Activated CD4-positive, CD25-positive, alpha-beta regulatory T cell treated with anti-CD3 and anti-CD28 coated beads, Interleukin-2, amount 50 U/mL, for 24 hours (primary cell): Measurements from ENCODE around the gene ABCA3.
A peak's percentile ranks its signal among the peaks of the same experiment; 100 is the strongest.

Experiments
- ATAC-seq, 2 donors: fragments of 150-1000 bp; cut with Tn5 transposase; one replicate each; pipeline ENCODE4 v1.10.0; 2021; ENCODE audit warnings: mild to moderate bottlenecking in 1 of 2, moderate library complexity in 1 of 2

ABCA3 gene

DNA sequence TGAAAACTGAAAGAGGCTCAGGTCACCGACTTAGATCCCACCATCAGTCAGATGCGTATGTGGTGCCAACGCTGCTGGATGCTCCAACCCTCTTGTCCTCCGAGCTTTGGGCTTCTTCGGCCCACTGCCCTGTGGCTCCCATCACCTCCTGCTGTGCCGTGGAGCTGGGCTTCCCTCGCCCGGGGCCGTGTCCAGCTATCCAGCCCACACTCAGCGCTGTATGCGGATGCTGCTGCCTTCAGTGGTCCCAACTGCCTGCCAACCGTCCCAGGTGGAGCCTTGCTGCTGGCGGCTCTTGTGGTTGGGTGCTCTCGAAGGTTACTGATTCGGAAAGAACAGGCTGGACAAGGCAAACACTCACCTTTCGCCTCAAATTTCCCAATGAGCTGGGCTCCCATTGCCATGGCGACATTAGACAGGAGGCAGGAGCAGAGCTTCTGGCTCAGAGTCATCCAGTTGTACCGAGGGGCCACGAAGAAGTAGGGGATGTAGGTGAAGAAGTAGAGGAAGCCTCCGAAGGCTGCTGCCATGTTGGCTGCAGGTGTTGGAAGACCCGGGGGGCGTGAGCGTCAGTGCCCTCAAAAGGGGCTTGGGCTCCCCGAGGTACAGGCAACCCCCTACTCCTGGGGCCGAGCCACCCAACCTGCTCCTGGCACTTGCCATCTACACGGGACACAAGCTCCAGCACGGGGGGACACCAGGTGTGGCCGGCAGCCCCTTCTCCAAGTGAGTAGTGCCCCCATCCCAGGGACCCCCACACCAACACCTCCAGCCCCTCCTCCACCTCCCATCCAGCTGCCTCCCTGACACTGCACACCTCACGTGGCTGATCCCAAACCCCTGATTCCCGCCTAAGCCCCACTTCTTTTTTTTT, 32.2 kb downstream of the ABCA3 start:
- no peak for ATAC-seq

DNA sequence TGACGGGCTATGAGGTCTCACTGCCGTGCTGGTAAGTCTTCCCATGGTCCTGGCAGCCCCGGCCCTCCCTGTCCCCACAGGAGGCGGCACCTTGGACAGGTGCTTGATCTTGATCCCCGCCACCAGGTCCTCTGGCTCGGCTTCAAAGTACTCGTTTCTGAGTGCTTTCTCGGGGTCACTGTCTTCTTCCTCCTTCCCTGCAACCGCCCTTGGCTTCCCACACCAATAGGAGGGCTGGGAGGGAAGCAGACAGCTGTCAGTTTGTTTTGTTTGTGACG, 40.7 kb downstream of the ABCA3 start:
- no peak for ATAC-seq

DNA sequence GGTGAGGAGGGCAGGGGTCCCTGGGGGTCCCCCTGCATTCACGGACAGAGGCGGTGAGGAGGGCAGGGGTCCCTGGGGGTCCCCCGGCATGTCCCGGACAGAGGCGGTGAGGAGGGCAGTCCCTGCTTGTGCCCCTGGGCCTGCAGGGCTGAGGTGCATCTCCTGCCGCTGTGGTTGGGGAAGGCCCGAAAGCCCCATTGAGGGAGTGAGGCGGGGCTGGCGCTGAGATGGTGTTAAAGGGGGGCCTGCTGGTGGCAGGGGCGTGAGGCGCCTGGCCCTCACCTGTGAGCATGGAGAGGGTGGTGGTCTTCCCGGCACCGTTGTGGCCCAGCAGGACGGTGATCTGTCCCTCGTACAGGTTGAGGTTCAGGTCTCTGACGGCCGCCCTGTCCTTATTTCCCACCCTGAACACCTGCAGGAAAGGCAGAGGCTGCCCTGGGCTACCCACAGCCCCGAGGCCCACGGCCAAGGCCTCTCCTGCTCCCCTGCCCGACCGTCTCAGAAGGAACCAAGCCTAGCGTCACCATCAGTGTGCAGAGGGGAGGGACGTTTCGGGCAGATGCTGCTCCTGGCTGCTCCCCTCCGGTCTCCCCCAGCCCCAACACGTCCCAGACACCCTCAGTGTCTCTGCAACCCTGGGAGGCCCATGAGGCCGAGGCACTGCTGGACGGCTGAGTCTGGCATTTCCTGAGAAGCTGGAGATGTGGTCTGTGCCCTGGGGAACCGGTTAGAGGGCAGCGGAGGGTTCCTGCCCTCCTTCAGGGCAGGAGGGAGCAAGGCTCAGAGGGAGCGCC, 41.2 kb downstream of the ABCA3 start:
- no peak for ATAC-seq

DNA sequence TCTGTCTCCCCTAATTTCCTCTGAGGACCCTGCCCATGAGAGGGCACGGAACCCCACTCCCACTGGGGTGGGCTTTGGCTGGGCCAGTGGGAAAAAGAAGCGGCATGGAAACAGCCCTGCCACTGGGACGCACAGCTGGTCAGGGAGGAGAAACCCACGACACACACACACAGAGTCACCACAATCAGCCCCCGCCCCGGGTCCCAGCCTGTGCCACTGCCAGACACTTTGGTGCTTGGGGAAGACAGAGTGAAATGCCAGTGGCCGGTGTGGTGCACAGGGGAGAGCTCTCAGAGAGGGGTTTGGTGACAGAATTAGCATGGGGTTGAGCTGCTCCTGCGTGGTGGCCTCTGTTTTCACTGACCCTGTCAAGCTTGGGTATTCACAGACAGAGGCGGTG, 41.9 kb downstream of the ABCA3 start:
- no peak for ATAC-seq

DNA sequence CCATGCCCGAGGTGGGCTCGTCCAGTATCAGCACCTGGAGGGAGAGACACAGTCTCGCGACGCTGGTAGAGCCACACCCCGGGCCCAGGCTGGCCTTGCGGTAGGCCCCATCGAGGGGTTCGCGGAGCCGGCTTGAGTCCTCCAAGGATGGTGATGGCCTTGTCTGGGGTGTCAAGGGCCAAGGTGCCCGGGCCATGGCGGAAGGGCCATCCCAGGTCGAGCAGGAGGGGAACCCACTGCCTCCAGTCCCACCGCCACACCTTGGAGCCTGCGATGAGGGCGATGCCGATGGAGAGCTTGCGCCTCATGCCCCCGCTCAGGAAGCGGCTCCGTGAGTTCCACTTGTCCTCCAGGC, 43.0 kb downstream of the ABCA3 start:
- no peak for ATAC-seq

DNA sequence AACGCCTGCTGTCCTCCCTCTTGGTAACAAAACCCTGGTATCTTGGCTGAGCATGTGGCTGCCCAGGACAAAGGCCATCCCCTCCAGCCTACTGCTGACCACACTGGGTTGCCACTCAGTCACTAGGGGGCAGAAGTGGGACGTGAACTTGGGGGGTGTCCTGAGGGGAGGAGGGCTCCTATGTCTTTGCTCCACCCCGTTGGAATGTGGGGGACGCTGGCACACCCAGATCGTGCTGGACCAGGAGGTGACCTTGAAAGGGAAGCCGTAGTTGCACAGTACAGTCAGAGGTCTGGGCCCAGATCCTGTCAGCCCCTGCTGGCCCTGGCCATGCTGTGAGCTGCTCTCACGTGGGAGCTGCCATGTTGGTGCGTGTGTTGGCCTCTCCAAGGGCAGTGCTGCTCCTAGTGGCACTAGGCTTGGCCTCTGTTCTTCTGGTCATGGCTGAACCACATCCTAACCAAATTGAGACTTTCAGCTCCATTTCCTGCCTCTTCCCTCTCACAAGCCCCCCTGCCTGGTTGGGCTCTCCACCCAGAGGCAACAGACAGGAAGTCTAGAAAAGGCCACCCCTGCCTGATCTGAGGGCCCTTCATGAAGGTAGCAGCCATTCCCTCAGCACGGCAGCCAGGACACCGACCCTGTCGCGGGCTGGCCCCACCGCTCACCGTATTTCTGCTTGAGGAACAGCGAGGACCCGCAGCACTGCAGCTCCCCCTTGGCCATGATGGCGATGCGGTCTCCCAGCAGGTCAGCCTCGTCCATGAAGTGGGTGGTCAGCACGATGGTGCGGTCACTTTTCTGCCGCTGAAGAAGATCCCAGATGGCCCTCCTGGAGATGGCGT, 43.6 kb downstream of the ABCA3 start:
- no peak for ATAC-seq

DNA sequence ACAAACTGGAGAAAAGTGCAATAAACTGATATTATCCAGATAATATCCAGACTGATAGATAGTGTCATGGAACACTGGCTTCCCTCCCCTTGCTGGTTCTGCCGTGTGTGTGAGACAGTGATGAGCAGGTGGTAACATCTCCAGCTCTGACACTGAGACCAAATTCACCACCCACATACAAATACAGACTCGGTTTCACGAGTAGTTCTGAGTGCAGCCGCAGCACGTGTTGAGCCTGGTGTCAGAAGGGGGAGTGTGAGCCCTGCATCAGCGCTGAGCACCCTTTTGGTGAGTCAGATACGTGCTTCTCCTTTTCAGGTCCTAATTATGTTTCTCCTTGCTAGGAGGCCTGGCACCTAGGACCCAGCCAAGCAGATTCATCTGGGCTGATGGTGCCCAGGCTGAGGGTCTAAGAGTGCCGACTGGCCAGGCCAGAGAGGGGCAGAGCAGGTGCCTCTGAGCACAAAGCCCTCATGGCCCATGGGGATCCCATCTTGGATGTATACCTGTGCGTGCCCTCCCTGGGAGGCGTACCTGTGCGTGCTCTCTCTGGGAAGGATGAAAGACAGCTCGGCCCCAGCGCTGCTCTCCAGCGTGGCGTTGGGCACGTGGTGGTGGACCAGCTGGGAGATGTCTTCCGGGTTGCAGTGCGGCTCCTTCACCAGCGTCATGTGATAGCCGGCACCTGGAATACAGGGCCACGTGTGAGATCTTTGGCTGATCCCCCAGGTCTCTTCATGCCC, 45.3 kb downstream of the ABCA3 start:
- ATAC-seq: peak in 1 of 2 donors; percentile 20

DNA sequence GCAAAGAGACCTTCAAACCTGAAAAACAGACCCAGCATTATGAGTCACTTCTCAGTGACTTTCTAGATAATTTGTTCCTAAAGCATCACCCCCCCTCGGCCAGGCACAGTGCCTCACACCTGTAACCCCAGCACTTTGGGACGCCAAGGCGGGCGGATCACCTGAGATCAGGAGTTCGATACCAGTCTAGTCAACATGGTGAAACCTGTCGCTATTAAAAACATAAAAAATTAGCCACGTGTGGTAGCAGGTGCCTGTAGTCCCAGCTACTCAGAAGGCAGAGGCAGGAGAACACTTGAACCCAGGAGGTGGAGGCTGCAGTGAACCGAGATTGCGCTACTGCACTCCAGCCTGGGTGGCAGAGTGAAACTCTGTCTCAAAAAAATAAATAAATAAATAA, 48.3 kb downstream of the ABCA3 start:
- no peak for ATAC-seq

DNA sequence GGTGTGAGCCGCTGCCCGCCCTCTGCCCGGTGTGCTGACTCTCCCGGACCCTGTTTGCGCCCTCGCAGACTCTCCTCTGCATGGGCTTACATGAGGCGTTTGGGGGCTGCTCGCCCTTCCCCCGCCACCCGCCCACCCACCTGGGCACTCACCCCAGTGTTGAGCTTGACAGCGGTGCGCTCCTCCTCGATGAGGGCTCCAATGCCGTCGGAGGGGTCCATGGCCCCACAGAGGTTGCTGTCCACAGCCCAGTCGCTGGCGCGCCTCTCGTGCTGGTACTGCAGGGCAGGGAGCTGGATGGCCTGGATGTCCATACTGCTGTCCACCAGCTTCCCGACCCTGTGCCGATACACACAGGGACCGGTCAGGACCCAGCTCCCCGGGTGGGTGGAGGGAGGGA, 51.2 kb downstream of the ABCA3 start:
- ATAC-seq: no peak

DNA sequence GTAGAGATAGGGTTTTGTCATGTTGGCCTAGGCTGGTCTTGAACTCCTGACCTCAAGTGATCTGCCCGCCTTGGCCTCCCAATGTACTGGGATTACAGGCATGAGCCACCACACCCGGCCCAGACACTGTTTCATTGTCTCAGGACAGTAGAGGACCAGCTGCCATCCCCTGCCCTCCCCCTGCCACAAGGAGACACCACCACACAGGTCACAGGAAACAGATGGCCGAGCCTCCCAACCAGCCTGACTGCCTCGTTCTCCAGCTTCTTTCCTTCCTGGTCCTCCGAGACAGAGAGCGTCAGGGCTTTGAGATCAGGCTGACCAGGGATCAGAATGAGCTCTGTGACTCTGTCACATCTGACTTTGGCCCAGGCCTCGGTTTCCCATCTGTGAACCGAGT, 51.8 kb downstream of the ABCA3 start:
- no peak for ATAC-seq

DNA sequence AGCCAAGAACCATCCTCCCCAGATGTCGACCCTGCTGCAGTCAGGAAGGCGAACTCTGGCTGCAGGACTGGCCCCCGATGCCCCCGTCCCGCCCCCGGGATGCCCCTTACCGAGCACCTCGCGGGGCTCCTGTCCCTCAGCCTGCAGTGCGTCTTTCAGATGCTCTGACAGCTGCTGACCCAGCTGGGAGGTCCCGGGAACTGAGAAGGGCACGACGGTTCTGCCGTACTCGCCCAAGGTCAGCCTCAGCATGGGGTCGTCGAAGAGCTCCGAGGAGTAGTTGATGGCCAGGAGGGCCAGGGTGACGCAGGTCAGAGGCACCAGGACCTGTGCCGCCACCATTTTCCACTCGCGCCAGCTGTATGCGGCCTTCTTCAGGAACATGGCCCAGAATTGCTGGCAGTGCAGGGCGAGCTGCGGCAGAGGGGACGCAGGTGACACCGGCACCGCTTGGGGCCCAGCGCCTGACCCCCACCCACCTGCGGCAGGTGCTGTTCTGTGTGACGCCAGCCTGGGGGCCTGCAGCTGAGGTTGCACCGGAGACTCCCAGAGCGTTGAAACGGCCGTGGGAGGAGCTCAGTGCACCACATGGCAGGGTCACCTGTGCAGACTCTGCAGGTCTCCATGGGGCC, 52.5 kb downstream of the ABCA3 start:
- ATAC-seq: no peak

DNA sequence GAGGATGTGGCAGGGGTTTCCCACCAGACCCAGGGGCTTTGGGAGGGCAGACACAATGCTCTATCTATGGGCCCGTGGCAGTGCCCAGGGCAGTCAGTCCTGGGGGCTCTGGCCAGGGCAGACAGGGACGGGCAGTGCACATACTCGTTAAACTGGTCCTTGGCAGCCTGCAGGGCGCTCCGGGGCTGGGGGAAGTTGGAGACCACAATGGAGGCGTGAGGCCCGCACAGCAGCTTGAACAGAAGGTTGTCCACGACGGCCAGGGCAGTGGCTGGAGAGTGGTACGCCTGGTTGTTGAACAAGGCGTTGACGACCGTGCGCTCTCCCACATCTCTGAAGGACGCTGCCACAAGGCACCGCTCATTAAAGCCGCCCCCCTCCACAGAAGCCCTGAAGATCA, 54.0 kb downstream of the ABCA3 start:
- ATAC-seq: no peak

DNA sequence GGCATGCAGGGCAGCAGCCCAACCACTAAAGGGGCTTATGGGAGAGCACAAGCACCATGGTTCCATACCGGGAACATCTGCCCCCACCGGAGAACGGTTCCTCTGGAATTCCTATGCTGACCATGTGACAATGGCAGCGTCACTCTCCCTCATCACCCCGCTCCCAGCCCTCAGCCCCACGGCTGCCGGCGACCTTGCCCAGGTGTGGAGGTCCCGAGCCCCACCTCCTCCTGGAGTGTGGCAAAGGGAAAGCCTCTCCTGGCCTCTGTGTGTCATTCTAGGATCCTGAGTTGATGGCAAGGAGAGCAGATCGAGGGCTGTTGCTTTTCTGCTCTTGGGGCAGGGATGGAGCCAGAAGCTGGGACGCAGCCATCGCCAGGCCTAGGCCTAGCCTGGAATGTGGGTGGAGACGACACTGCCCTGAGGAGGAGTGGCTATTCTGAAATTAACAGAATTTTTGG, 54.8 kb downstream of the ABCA3 start:
- ATAC-seq: no peak

DNA sequence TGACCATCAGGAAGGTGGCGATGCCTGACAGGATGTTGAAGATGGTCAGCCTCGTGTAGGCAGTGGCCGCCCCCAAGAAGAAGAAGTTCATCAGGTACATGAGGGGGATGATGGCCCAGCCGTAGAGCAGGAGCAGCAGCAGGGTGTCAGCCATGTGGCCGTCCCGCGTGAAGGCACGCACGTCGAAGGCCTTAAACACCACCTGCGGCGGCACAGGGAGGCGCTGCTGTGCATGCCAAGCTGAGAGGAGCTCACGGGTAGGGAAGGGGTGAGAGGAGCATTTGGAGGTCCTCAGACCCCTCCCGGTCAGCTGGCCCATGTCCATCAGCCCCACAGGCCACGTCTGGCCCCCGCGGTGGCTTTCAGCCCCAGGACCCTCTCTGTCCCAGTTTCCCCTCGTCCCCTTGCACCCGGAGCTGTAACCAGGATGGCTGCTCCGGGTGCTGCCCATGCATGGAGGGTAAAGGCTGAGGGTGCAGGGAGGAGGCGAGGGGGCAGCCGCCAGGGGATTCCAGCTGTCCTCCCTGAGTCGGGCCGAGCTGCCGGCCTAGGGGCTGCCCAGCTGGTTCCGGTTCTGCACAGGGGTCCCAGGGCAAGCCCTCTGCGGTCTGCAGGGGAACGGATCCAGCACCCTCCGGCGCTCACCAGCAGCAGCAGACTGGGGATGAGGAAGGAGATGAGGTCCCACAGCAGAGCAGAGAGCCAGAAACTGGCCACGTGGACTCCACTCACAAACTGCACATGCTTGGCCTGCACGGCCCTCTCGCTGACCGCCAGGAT, 55.5 kb downstream of the ABCA3 start:
- ATAC-seq: no peak

DNA sequence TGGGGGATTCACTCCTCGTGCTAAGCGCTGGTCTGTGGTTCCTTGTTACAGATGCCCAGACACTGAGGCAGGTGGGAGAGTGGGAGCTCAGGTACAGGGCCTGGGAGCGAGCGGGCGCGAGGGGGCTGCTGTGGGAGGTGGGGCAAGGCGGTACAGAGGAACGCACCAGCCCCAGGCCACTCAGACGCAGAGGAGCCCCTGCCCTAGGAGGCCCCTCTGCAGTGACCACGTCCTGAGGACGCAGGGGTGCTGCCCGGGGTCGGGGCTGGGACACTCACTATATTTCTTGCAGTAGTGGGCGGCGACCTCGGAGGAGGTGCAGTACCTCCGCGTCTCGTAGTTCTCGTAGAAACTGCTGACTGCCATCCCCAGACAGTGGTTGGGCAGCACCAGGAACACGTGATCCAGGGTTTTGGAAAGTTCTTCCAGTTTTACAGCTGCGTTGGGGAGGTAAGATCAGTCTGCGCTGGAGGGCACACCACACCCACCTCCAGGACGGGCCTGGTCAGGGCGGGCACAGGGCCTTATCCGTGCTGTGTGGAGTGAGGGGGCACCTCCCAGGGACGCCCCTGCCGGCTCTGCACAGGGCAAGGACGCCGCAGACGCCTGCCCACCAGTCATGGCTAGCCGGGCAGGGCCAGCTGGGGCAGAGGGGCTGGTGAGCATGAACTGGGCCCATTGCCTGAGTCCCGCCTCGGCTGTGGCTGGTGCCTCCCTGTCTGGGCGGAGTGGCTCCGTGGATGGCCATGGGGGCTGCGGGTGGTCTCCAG, 56.3 kb downstream of the ABCA3 start:
- no peak for ATAC-seq

DNA sequence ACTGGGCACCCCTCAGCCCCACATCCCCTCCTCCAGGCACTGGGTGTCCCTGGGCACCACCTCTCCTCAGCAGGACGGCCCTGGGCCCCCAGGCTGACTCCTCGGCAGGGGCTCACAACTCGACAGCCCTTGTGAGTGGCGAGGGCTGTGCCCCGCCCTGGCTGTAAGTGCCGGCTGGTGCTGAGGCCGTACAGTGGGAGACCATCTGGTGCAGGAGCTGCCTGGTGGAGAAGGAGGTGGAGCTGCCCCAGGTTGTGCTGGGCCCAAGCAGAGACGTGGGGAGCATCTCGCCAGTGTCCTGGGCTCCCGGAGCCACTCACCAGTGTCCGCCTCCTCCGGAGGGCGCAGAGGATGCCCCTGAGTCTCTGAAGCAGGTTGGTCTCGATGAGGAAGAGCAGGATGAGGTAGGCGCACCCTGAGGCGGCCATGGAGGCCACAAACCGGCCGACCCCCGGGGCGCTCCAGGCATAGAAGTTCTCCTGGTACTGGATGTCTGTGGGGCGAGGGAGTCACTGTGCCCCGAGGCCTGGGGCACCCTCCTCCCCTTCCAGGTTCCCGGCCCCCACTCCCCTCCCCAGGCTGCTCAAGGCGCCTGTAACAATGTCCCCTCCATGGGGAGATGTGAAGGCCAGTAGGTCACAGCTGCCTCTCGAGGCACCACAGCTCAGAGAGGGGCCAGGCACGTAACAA, 57.5 kb downstream of the ABCA3 start:
- ATAC-seq: no peak

DNA sequence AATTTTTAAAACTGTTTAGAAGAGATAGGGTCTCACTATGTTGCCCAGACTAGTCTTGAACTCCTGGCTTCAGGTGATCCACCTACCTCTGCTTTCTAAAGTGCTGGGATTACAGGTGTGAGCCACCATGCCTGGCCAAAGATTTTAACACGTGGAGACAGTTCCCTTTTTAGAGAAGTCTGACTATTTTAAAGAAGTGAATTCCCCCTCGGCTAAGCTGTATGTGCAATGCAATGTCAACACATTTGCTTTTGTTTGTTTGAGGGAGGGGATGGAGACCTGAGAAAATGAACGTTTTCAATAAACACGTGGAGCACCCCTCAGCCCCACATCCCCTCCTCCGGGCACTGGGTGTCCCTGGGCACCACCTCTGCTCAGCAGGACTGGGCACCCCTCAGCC, 58.3 kb downstream of the ABCA3 start:
- ATAC-seq: no peak

DNA sequence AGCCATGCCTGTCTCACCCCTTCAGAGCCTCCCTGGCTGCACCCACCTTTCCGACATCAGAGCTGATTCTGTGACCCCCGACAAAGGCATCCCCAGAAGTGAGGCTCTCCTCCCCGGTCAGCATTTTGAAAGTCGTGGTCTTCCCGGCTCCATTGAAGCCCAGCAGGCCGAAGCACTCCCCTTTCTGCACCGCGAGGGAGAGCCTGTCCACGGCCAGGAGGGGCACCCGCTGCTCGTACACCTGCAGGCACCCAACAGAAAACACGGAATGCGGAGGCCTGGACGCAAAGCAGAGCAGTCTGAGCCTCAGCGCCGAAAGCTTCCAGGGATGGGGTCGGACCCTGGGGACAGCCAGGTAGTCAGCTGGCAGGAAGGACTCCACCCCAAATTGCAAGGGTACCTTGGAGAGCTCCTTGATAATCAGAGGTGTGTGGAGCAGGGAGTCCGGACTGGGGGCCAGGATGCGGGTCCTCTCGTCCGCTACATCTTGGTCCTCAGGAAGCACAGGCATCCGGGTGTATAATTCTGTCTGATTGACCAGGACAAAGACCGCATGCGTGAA, 59.5 kb downstream of the ABCA3 start:
- no peak for ATAC-seq

DNA sequence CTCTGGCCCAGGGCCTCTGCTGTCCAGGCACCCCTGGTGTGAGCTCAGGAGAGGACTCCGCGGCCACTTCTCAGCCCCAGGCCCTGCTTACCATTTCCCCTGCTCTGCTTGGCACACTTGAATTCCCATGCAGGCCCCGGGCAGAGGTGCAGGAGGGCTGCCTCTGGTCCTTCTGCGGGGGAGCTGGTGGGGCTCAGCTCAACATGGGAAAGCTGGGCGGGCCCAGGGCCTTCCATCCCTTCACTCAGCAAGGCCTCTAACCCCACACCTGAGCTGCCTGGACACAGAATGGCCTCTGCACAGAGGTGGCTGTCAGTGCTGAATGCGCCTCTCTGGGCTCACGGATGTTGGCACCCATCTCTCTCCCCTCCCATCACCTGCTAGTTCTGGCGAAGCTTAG, 60.1 kb downstream of the ABCA3 start:
- ATAC-seq: no peak
